ENCODE measurements around the gene MYO7A. TPM values are rescaled to one million over a fixed set of nuclear protein-coding genes. Genes with fewer than 3 reads are reported as not detected.

MYO7A gene
- polyA plus RNA-seq, 3 donors = 2.5 to 3.4 (median 3.1) TPM

DNA sequence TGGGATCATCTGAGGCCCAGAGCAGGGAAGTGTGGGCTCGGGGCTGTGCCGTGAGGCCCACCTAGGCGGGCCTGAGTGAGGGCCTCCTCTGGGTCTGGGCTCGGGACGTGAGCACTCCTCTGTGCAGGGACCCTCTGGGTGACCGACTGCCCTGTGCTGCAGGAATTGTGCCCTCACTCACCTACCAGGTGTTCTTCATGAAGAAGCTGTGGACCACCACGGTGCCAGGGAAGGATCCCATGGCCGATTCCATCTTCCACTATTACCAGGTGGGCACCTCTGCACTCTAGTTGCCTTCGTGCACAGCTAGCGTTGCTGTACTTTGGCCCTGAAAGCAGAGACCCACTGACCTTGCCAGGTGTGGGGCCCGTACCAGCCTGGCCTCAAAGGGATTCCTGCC is 80.5 kb downstream of the MYO7A start:
- DNase-seq (ENCODE audit: low read depth in 3 of 3, low spot score in 2 of 3) = no peak

DNA sequence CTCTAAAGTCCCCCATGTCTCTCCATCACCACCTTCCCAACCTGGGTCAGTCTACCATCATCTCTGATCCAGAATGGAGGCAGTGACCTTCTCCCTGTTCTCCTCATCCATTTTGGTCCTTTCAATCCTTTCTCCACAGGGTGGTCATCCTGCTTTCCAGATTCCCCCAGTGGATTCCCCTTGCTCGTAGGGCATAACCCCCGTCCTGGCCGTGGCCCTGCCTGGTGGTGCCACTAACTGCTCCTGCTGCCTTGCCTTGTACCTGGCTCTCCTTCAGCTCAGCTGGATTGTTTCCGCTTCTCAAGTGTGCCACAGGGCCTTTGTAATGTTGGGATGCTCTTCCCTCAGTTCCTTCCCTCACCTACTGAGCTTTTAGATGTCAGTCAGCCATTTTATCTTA is 81.6 kb downstream of the MYO7A start:
- no peak for DNase-seq (ENCODE audit: low read depth in 3 of 3, low spot score in 2 of 3)

DNA sequence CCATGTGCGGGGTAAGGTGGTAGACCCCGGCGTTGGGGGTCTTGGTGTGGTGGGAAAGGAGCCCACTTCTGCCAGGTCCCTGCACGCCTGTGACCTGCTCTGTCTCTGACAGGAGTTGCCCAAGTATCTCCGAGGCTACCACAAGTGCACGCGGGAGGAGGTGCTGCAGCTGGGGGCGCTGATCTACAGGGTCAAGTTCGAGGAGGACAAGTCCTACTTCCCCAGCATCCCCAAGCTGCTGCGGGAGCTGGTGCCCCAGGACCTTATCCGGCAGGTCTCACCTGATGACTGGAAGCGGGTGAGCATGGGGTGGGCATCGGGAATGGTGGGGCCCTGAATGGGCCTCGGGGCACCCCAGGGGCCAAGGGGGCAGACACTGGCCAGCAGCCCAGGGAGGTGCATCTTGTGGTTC is 83.0 kb downstream of the MYO7A start:
- DNase-seq (ENCODE audit: low read depth in 3 of 3, low spot score in 2 of 3) = no peak

DNA sequence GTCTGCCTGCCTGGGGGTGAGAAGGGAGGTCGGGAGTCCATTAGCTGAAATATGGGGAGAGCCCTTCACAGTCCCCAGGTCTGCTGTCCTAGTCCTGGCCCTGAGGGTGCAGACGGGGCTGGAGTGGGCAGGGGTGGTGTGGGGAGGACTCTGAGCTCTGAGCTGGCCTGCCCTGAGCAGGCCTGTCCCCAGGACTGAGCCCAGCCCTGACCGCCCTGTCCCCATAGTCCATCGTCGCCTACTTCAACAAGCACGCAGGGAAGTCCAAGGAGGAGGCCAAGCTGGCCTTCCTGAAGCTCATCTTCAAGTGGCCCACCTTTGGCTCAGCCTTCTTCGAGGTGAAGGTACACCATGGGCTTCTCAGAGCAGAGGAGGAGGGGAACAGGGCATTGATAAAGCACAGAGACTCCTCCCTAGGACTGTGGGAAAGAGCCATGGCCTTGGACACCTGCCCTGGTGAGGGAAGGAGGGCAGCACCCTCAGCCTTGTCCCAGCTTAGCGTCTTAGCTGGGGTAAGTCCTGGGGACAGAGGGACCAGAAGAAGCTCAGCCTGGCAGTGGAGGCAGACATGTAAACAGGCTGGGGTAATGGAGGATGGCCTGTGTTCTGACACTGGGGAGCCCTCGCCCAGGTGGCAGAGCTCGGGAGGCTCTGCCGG is 83.7 kb downstream of the MYO7A start:
- no peak for DNase-seq (ENCODE audit: low read depth in 3 of 3, low spot score in 2 of 3)

DNA sequence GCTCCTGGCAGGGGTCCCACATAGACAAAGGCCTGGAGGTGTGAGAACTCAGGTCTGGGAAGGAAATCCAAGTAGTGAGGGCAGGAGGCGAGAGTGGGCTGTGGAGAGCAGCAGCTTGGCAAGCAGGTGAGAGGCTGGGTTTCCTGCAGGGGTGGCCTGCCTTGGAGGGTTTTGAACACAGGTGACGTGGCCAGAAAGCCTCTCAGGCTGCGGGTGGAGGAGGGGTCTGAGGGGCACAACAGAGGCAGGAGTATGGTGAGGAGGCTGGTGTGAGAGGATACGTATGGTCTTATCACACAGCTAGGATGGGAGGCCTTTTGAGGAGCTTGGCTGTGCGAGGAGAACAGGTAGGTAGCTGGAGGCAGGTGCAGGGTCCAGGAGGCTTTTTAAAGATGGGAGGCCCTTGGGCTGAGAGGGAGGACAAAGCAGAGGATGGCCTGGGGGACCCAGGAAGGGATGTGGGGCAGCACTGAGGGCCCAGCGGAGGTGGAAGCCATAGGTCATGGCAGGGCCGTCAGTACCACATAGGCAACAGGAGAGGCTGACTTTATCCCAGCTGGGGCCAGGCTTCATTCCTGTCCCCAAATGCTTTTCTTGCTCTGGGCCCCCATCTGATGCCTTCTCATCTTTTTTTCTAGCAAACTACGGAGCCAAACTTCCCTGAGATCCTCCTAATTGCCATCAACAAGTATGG is 84.4 kb downstream of the MYO7A start:
- DNase-seq (ENCODE audit: low read depth in 3 of 3, low spot score in 2 of 3) = no peak

DNA sequence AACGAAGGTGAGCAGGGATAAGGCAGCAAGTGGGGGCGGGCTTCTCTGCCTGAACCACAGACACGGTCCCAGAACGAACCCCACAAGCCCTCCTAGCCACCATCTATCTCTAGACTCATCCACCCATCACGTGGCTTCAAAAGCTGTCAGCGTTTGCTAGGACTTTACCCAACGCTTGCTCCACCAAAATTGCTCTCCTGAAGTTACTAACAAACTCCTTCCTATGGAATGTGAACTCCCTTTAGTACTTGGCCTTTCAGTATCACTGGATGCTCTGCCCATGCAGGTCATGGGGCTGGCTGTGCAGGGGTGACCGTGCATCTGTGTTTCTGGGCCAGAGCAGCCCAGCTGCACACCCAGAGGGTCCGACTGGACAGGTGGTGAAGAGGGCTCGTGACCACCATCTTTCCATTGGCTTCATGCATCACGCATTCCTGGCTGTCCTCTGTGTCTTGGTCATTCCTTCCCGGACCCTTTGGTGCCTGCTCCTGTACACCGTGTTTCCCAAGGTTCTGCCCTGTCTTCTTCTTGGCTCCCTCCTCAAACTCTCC is 85.1 kb downstream of the MYO7A start:
- DNase-seq (ENCODE audit: low read depth in 3 of 3, low spot score in 2 of 3) = no peak

DNA sequence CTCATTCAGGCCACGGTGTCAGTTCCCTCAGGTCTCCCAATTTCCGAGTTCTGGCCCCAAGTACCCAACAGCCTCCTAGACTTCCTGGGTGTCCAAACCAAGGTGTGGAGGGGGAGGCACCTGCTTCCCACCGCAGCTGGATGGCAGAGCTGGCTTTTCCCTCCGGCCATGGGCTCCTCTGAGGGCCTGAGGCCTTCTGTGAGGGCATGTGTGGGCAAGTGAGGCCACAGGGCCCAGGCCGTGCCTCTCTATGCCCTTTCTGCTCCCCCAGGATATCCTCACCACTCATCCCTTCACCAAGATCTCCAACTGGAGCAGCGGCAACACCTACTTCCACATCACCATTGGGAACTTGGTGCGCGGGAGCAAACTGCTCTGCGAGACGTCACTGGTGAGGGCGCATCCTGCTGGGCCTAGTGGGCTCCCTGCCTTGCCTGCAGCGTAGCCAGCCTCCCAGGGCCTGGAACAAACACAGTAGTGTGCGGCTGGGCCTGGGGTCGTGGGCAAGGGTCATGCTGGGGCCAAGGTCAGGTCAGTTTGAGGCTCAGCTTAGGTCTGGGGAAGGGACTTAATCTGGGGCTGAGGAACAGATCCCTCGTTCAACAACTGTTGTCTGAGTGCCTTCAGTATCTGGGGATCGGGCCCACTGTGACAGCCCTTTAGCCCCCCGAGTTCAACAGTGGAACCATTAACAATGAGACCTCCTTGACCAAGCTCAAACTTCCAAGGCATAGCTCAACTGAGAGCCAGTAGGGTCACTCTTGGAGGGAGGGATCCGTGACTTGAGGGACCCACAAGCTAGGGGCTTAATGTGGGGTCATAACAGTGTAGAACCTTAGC is 85.8 kb downstream of the MYO7A start:
- DNase-seq (ENCODE audit: low read depth in 3 of 3, low spot score in 2 of 3) = no peak

DNA sequence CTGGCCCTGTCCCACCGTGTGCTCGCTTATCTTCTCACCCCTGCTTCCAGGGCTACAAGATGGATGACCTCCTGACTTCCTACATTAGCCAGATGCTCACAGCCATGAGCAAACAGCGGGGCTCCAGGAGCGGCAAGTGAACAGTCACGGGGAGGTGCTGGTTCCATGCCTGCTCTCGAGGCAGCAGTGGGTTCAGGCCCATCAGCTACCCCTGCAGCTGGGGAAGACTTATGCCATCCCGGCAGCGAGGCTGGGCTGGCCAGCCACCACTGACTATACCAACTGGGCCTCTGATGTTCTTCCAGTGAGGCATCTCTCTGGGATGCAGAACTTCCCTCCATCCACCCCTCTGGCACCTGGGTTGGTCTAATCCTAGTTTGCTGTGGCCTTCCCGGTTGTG is 86.5 kb downstream of the MYO7A start:
- no peak for DNase-seq (ENCODE audit: low read depth in 3 of 3, low spot score in 2 of 3)

DNA sequence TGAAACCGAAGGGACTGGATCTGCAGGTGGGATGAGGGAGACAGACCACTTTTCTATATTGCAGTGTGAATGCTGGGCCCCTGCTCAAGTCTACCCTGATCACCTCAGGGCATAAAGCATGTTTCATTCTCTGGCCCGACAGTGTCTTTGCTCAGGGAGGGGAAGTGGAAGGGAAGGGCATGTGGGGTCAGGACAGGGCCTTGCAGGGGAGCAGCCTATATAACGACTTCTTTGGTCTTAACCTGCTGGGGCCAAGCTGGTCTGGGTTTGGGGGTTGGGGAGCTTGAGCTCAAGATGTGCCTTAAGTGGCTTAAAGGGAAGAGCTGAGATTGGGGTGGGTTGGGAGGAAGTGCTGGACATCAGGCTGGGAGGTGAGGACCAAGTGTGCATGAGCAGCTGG is 87.1 kb downstream of the MYO7A start:
- DNase-seq (ENCODE audit: low read depth in 3 of 3, low spot score in 2 of 3) = no peak

DNA sequence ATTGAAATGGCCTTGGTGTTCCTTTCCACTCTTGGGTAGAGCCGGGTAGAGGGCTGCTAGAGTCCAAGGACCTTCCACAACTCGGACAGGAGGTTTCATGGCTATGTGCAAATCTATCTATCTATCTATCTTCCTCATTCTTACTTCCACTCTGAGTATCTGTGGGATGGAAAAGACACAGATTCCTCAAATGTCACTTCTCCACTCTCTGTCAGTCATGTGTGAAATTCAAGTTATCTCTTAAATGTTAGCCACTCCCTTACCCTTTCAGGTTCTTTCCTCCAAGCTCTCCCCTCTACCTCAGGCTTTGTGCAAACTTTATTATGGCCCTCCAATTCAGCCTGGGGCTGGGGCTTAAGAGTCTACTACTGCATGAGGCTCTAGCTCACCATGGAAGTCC is 89.1 kb downstream of the MYO7A start:
- no peak for DNase-seq (ENCODE audit: low read depth in 3 of 3, low spot score in 2 of 3)

DNA sequence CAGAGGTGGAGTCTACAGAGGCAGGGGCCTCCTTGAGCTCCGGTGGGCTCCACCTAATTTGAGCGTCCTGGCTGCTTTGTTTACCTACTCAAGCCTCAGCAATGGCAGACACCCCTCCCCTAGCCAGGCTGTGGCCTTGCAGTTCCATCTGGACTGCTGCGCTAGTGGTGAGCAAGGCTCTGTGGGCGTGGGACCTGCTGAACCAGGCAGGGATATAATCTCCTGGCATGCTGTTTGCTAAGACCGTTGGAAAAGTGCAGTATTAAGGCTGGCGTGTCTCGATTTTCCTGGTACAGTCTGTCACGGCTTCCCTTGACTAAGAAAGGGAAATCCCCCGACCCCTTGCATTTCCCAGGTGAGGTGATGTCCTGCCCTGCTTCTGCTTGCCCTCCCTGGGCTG is 95.8 kb downstream of the MYO7A start:
- DNase-seq (ENCODE audit: low read depth in 3 of 3, low spot score in 2 of 3) = no peak

DNA sequence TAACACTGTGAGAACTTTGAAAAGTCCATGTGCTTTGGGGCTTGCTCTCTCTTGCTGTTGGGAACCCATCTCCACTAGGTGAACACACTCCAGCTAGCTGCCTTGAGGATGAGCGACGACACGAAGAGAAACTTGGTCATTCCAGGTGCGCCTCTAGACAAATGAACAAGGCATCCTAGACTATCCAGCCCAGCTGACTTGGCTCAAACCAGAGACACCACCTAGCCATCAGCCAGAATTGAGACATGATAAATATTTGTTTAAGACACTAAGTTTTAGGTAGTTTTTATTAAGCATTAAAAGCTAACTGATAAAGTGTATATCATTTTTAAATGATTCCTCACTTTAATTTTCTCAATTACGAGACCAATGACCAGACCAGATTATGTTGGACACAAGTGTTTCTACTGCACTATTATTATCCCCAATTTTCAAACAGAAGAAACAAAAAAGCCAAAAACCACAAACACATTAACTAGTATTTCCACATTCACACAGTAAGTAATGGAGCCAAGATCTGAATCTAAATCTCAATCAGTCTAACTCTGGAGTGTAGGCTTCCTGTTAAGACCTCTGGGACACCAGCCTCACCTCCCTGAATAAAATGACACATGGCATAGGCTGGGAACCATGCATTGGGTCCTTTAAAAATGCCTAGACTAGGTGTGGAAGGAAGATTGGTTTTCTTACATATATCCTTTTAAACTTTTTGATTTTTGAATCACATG is 103.0 kb downstream of the MYO7A start:
- no peak for DNase-seq (ENCODE audit: low read depth in 3 of 3, low spot score in 2 of 3)

DNA sequence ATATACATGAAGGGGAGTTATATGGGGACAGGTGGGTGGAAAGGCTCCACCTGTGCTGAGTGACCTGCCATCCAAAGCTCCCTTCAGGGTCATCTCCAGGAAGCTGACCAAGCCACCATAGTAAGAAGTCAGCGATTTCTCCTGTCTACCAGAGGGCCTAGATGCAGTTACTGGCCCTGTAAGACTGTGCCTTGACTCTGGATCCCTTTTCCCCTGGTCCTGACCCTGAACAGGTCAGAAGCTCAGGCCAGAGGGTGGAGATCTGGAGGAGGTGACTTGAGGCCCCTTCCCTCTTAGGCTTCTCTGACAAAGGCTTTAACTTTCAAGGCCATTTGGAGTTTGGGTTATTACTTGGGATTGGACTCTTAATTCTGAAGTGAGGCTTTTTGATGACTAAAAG is 103.8 kb downstream of the MYO7A start:
- no peak for DNase-seq (ENCODE audit: low read depth in 3 of 3, low spot score in 2 of 3)

DNA sequence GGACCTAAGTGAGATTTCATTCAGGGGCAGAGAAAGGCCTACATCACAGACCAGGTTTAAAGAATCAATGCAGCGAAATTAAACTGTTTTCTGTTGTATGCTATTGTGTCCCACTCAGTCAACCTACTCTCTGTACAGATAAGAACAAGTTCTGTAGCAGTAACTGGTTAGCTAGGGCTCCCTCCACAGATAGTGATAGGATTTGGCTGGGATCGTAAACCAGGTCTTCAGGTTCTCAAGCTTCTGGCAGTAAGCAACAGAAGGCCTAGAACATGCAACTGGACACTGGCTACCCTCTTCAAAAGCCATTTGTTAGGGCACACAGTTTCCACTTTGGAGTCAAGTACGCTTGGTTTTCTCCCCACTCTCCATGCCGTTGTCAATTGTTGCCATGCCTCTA is 104.2 kb downstream of the MYO7A start:
- DNase-seq (ENCODE audit: low read depth in 3 of 3, low spot score in 2 of 3) = no peak

DNA sequence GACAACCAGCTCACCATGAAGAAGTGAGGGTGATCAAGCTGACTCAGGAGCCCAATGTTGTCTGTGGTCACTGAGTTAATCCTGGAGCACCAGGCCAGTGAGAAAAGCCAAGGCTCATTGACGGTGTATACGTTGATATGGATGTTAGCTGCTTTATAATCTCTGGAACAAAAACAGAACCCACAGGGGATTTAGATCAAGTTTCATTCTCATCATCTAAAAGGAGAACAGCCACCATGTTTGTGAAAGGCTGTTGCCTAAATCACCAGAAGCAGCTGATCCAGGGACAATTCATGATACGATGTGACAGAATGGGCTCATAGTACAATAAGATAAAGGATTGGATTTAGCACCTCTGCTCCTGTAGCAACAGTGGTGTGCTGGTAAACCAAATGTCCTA is 105.0 kb downstream of the MYO7A start:
- DNase-seq (ENCODE audit: low read depth in 3 of 3, low spot score in 2 of 3) = no peak

DNA sequence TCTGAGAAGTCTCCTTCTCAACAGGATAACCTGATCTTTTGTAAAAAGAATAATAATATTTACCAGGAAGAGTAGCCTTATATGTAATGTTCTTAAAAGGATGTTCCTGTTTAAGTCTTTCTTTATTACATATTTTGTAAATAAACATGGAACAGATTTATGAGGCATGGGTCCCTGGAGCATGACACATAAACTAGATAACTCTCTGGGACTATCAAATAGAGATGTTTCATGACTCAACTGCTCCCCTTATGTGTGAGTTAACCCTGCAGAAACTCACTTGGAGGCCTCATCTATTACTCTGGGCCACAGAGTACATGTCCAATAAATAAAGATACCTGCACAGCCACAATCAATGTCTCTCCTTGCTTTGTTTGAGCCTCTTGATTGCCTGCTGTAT is 108.9 kb downstream of the MYO7A start:
- DNase-seq (ENCODE audit: low read depth in 3 of 3, low spot score in 2 of 3) = no peak

DNA sequence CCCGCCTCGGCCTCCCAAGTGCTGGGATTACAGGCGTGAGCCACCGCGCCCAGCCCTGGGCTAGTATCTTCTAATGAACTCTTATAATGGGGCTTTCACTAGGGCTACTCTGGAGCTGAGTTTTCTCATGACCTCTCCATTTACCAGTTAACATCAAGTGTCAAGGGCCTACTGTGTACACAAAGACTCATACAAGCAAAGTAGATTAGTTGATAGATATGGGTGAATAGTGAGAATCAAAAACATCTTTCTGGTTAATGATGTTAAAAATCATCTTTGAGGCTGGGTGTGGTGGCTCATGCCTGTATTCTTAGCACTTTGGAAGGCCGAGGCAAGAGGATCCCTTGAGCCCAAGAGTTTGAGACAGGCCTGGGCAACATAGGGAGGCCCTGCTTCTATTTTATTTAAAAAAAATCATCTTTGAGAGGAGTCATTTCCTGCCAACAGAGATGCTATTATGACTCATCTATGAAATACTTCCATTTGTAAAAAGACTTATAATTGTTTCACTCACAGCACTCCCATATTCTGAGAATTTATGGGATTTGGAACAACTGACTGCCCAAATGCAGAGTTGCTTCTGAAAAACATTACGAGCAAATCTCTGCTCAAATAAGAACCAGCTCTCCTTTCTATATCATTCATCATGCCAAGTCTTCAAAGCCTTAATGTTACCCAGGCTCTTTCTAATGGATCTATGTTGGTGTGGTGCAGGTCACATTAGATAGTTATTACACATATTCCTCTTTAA is 116.4 kb downstream of the MYO7A start:
- no peak for DNase-seq (ENCODE audit: low read depth in 3 of 3, low spot score in 2 of 3)

DNA sequence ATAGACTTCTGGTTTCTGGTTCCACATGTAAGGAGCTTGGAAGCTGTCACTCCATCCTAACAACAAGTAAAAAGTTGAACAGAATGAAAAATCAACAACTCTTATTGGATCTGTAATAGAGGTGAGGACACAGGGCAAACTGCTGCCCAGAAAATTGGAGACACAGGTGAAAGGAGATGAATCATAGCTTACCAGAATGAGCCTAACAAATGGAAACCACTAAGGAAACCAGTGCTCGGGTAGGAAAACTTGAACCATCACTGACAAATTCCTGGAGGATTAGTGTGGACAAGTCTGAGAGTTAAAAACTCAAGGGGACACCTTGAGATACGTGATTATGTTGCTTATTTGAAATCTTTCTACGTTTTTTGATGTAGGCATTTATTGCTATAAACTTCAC is 121.4 kb downstream of the MYO7A start:
- no peak for DNase-seq (ENCODE audit: low read depth in 3 of 3, low spot score in 2 of 3)

DNA sequence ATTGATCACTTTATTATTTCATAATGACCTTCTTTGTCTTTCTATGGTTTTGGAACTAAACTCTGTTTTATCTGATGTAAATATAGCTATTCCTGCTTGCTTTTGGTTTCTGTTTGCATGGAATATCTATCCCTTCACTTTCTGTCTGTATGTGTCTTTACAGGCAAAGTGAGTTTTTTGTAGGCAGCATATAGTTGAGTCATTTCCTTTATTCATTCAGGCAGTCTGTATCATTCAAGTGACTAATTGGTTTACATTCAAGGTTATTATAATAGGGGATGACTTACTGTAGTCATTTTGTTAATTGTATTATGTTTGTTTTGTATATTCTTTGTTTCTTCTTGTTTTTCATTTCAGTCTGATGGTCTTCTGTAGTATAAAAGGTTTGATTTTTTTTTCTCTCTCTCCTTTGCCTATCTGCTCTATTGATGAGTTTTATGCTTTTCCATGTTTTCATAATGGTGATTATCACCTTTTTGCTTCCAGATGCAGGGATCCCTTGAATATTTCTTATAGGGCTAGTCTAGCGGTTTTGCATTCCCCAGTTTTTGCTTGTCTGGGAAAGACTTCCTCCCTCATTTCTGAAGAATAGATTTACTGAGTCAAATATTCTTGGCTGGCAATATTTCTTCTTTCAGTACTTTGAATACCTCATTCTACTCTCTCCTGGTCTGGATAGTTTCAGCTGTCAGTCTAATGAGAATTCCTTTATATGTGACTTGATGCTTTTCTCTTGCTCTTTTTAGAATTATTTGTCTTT is 123.0 kb downstream of the MYO7A start:
- DNase-seq (ENCODE audit: low read depth in 3 of 3, low spot score in 2 of 3) = no peak

Measured in right renal cortex interstitium (tissue), 3 donors.